Left forelimb (tissue), 1 donor: Measurements from ENCODE around the gene ANKRD52.
"Not testable (repeated sequence)": the region's sequence is repeated elsewhere in the genome, so short reads cannot be mapped to it uniquely, and the experiment has no call there.

Source experiments
- DNase-seq: peaks from one replicate; pipeline ENCODE4 v3.0.0-alpha.2; 2018; ENCODE audit warnings: low spot score

Gene ANKRD52

GRCh38 chr12:56208006-56208405 is 50.2 kb downstream of the ANKRD52 start:
- no peak for DNase-seq

- no peak for DNase-seq
Measured at GRCh38 chr12:56206452-56207166, 51.6 kb downstream of the ANKRD52 start.

- no peak for DNase-seq
Measured at GRCh38 chr12:56205445-56205844, 52.7 kb downstream of the ANKRD52 start.

- no peak for DNase-seq
Measured at GRCh38 chr12:56204275-56204674, 53.9 kb downstream of the ANKRD52 start.

GRCh38 chr12:56202838-56203237 is 55.3 kb downstream of the ANKRD52 start:
- no peak for DNase-seq

- no peak for DNase-seq
Measured at GRCh38 chr12:56202366-56202765, 55.8 kb downstream of the ANKRD52 start.

GRCh38 chr12:56198836-56199235 is 59.3 kb downstream of the ANKRD52 start:
- no peak for DNase-seq

GRCh38 chr12:56197921-56198635 is 60.1 kb downstream of the ANKRD52 start:
- DNase-seq = no peak

GRCh38 chr12:56196818-56197550 is 61.2 kb downstream of the ANKRD52 start:
- not testable (repeated sequence) for DNase-seq

GRCh38 chr12:56193025-56193578 is 65.1 kb downstream of the ANKRD52 start:
- no peak for DNase-seq

- DNase-seq = no peak
Measured at GRCh38 chr12:56192582-56192981, 65.6 kb downstream of the ANKRD52 start.

- DNase-seq = no peak
Measured at GRCh38 chr12:56190695-56191155, 67.5 kb downstream of the ANKRD52 start.

GRCh38 chr12:56189918-56190694 is 68.1 kb downstream of the ANKRD52 start:
- peak; percentile 95 for DNase-seq

- peak; percentile 92 for DNase-seq
Measured at GRCh38 chr12:56189099-56189917, 68.9 kb downstream of the ANKRD52 start, which contains the start of gene SMARCC2. Gene SMARCC2, minus strand, starts transcription at chr12:56189483. Its CDS starts 22 bp downstream, at chr12:56189461.

GRCh38 chr12:56188778-56189098 is 69.4 kb downstream of the ANKRD52 start:
- no peak for DNase-seq

- DNase-seq = no peak
Measured at GRCh38 chr12:56188131-56188777, 69.9 kb downstream of the ANKRD52 start.
